Measurements from ENCODE around the gene CDH12.
"Not testable (repeated sequence)": the region's sequence is repeated elsewhere in the genome, so short reads cannot be mapped to it uniquely, and the experiment has no call there.

The CDH12 gene

GRCh38 chr5:22567983-22568382, 285.2 kb downstream of the CDH12 start:
- no peak for DNase-seq (ENCODE audit: low read depth)

- DNase-seq (ENCODE audit: low read depth): no peak
Measured at GRCh38 chr5:22560147-22560546, 293.0 kb downstream of the CDH12 start.

- no peak for DNase-seq (ENCODE audit: low read depth)
Measured at GRCh38 chr5:22557251-22557650, 295.9 kb downstream of the CDH12 start.

- no peak for DNase-seq (ENCODE audit: low read depth)
Measured at GRCh38 chr5:22554475-22554874, 298.7 kb downstream of the CDH12 start.

- DNase-seq (ENCODE audit: low read depth): no peak
Measured at GRCh38 chr5:22549876-22550671, 303.1 kb downstream of the CDH12 start.

- no peak for DNase-seq (ENCODE audit: low read depth)
Measured at GRCh38 chr5:22542340-22542739, 310.8 kb downstream of the CDH12 start.

GRCh38 chr5:22541037-22541436, 312.1 kb downstream of the CDH12 start:
- DNase-seq (ENCODE audit: low read depth): no peak

- no peak for DNase-seq (ENCODE audit: low read depth)
Measured at GRCh38 chr5:22539762-22540161, 313.4 kb downstream of the CDH12 start.

GRCh38 chr5:22531986-22532385, 321.2 kb downstream of the CDH12 start:
- DNase-seq (ENCODE audit: low read depth): no peak

- no peak for DNase-seq (ENCODE audit: low read depth)
Measured at GRCh38 chr5:22521521-22521920, 331.6 kb downstream of the CDH12 start.

- not testable (repeated sequence) for DNase-seq (ENCODE audit: low read depth)
Measured at GRCh38 chr5:22516497-22516896, 336.6 kb downstream of the CDH12 start.

GRCh38 chr5:22514231-22514630, 338.9 kb downstream of the CDH12 start:
- DNase-seq (ENCODE audit: low read depth): no peak

- no peak for DNase-seq (ENCODE audit: low read depth)
Measured at GRCh38 chr5:22505891-22506290, 347.3 kb downstream of the CDH12 start.

GRCh38 chr5:22504411-22504810, 348.7 kb downstream of the CDH12 start:
- no peak for DNase-seq (ENCODE audit: low read depth)

- no peak for DNase-seq (ENCODE audit: low read depth)
Measured at GRCh38 chr5:22500556-22500955, 352.6 kb downstream of the CDH12 start.

- no peak for DNase-seq (ENCODE audit: low read depth)
Measured at GRCh38 chr5:22496666-22497065, 356.5 kb downstream of the CDH12 start.

- DNase-seq (ENCODE audit: low read depth): no peak
Measured at GRCh38 chr5:22495016-22495720, 358.0 kb downstream of the CDH12 start.

GRCh38 chr5:22488427-22488826, 364.7 kb downstream of the CDH12 start:
- no peak for DNase-seq (ENCODE audit: low read depth)

- DNase-seq (ENCODE audit: low read depth): no peak
Measured at GRCh38 chr5:22480305-22480704, 372.8 kb downstream of the CDH12 start.

GRCh38 chr5:22473886-22474285, 379.3 kb downstream of the CDH12 start:
- DNase-seq (ENCODE audit: low read depth): no peak

GRCh38 chr5:22471154-22471553, 382.0 kb downstream of the CDH12 start:
- DNase-seq (ENCODE audit: low read depth): no peak

GRCh38 chr5:22470408-22470807, 382.7 kb downstream of the CDH12 start:
- no peak for DNase-seq (ENCODE audit: low read depth)

- DNase-seq (ENCODE audit: low read depth): no peak
Measured at GRCh38 chr5:22465616-22466015, 387.5 kb downstream of the CDH12 start.

GRCh38 chr5:22465177-22465576, 388.0 kb downstream of the CDH12 start:
- DNase-seq (ENCODE audit: low read depth): no peak

Data from stimulated activated CD8-positive, alpha-beta memory T cell treated with anti-CD3 and anti-CD28 coated beads, Interleukin-12 subunit alpha, Interleukin-12 subunit beta, amount 100 ng/mL, for 1 hour (primary cell).